ENCODE measurements around the gene HCK. TPM values are rescaled to one million over a fixed set of nuclear protein-coding genes. Genes with fewer than 3 reads are reported as not detected.

The HCK gene
- total RNA-seq, 1 donor from 2014 or later = 0.34 TPM

DNA sequence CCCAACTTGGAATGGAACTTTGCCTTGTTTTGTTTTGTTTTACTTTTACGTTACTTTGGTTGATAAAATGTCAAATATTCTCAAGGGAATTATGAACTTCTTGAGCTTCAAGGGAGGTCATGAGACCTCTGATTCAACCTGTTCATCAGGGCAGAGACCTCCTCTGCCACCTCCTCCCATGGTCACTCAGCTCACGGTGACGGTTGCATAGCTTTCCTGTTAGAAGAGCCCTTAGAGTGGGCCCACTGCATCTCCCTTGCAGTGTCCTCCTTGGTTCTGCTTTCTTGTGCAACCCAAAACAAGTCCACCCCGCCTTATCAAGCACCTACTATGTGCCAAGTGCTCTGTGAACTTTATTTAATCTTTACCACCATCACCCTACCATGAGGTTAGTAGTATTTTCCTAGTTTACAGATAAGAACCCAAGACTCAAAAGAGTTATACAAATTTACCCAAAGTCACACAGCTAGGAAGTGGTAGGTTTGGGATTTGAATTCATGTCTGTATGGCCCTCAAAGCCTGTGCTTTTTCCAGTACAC is 72.9 kb downstream of the HCK start:
- Histone ChIP-seq H3K4me3 (ENCODE audit: insufficient read depth, low read depth, low read length) (no peak overlapping the region), H3K36me3 (ENCODE audit: insufficient read depth, low read length) (peaks cover 3% of the 10 kb centered on the region), H2AFZ (ENCODE audit: low read depth, low read length) (no peak overlapping the region), H3K4me2 (ENCODE audit: low read length) (no peak overlapping the region), H3K27ac (ENCODE audit: low read depth, low read length) (no peak overlapping the region), H4K20me1 (ENCODE audit: insufficient read depth, low read length) (peaks cover 68% of the 10 kb centered on the region), H3K27me3 (ENCODE audit: insufficient read depth, low read length) (no peaks in the 10 kb centered on the region), H3K4me1 (ENCODE audit: insufficient read depth, low read length) (no peaks in the 10 kb centered on the region), H3K9ac (ENCODE audit: low read length) (no peak overlapping the region), H3K9me3 (ENCODE audit: insufficient read depth, low read depth, low read length) (no peaks in the 10 kb centered on the region), H3K79me2 (ENCODE audit: insufficient read depth, low read length) (peaks cover 76% of the 10 kb centered on the region)
- H3K36me3 Mint-ChIP-seq (ENCODE audit: low read depth, unreplicated experiment) = peaks cover 5% of the 10 kb centered on the region
- H3K27ac Mint-ChIP-seq (ENCODE audit: unreplicated experiment) = no peak overlapping the region
- DNase-seq (ENCODE audit: low read depth) = no peak
- FAIRE-seq = no peak
- no peaks in the 10 kb centered on the region for H3K27me3 Mint-ChIP-seq (ENCODE audit: low read depth, unreplicated experiment)
- no peaks in the 10 kb centered on the region for H3K4me1 Mint-ChIP-seq (ENCODE audit: low read depth, unreplicated experiment)
- H3K4me3 Mint-ChIP-seq (ENCODE audit: unreplicated experiment) = no peak overlapping the region
- H3K9me3 Mint-ChIP-seq (ENCODE audit: unreplicated experiment) = peaks cover 2% of the 10 kb centered on the region
- TF ChIP-seq EZH2 (IDR thresholded peaks at IDR 0.05; ENCODE audit: insufficient read depth, low read length) (no peak), CTCF (IDR thresholded peaks at IDR 0.05; ENCODE audit: insufficient read depth, low read depth, low read length) (no peak)

- TF ChIP-seq CTCF (IDR thresholded peaks at IDR 0.05; ENCODE audit: insufficient read depth, low read depth, low read length) (no peak), EZH2 (IDR thresholded peaks at IDR 0.05; ENCODE audit: insufficient read depth, low read length) (no peak)
- Mint-ChIP-seq H3K36me3 (ENCODE audit: low read depth, unreplicated experiment) (peaks cover 5% of the 10 kb centered on the region), H3K4me3 (ENCODE audit: unreplicated experiment) (no peak overlapping the region), H3K27me3 (ENCODE audit: low read depth, unreplicated experiment) (no peaks in the 10 kb centered on the region), H3K4me1 (ENCODE audit: low read depth, unreplicated experiment) (no peaks in the 10 kb centered on the region), H3K27ac (ENCODE audit: unreplicated experiment) (no peak overlapping the region), H3K9me3 (ENCODE audit: unreplicated experiment) (peaks cover 2% of the 10 kb centered on the region)
- peaks cover 69% of the 10 kb centered on the region for H4K20me1 ChIP-seq (ENCODE audit: insufficient read depth, low read length)
- no peak overlapping the region for H2AFZ ChIP-seq (ENCODE audit: low read depth, low read length)
- no peak for DNase-seq (ENCODE audit: low read depth)
- no peak overlapping the region for H3K4me2 ChIP-seq (ENCODE audit: low read length)
- no peak overlapping the region for H3K4me3 ChIP-seq (ENCODE audit: insufficient read depth, low read depth, low read length)
- peaks cover 3% of the 10 kb centered on the region for H3K36me3 ChIP-seq (ENCODE audit: insufficient read depth, low read length)
- H3K27me3 ChIP-seq (ENCODE audit: insufficient read depth, low read length) = no peaks in the 10 kb centered on the region
- no peaks in the 10 kb centered on the region for H3K9me3 ChIP-seq (ENCODE audit: insufficient read depth, low read depth, low read length)
- H3K9ac ChIP-seq (ENCODE audit: low read length) = no peak overlapping the region
- no peak overlapping the region for H3K27ac ChIP-seq (ENCODE audit: low read depth, low read length)
- FAIRE-seq = no peak
- peaks cover 77% of the 10 kb centered on the region for H3K79me2 ChIP-seq (ENCODE audit: insufficient read depth, low read length)
- no peaks in the 10 kb centered on the region for H3K4me1 ChIP-seq (ENCODE audit: insufficient read depth, low read length)
Measured at GRCh38 chr20:32125506-32125905, 73.5 kb downstream of the HCK start.

DNA sequence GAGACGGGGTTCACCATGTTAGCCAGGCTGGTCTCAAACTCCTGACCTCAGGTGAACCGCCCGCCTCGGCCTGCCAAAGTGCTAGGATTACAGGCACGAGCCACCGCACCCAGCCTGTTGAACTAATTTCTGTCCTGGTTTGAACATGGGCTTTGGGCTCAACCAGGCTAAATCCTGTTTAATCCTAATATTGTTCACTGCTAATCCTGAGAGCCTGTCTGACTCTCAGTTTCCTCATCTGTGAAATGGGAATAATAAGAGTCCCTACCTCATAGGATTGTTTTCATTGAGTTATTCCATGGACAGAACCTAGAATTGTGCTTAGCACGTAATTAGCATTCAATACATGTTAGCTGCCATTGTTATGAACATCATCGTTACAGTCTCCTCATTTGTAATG is 74.9 kb downstream of the HCK start:
- H2AFZ ChIP-seq (ENCODE audit: low read depth, low read length) = no peak overlapping the region
- no peak overlapping the region for H3K4me3 ChIP-seq (ENCODE audit: insufficient read depth, low read depth, low read length)
- H3K27ac ChIP-seq (ENCODE audit: low read depth, low read length) = no peak overlapping the region
- Mint-ChIP-seq H3K36me3 (ENCODE audit: low read depth, unreplicated experiment) (peaks cover 5% of the 10 kb centered on the region), H3K4me1 (ENCODE audit: low read depth, unreplicated experiment) (no peaks in the 10 kb centered on the region), H3K4me3 (ENCODE audit: unreplicated experiment) (no peak overlapping the region), H3K27ac (ENCODE audit: unreplicated experiment) (no peak overlapping the region), H3K27me3 (ENCODE audit: low read depth, unreplicated experiment) (no peaks in the 10 kb centered on the region), H3K9me3 (ENCODE audit: unreplicated experiment) (peaks cover 2% of the 10 kb centered on the region)
- no peak overlapping the region for H3K4me2 ChIP-seq (ENCODE audit: low read length)
- no peaks in the 10 kb centered on the region for H3K27me3 ChIP-seq (ENCODE audit: insufficient read depth, low read length)
- no peak overlapping the region for H3K9ac ChIP-seq (ENCODE audit: low read length)
- H4K20me1 ChIP-seq (ENCODE audit: insufficient read depth, low read length) = peaks cover 80% of the 10 kb centered on the region
- no peak for DNase-seq (ENCODE audit: low read depth)
- H3K79me2 ChIP-seq (ENCODE audit: insufficient read depth, low read length) = peaks cover 86% of the 10 kb centered on the region
- TF ChIP-seq CTCF (IDR thresholded peaks at IDR 0.05; ENCODE audit: insufficient read depth, low read depth, low read length) = no peak
- TF ChIP-seq EZH2 (IDR thresholded peaks at IDR 0.05; ENCODE audit: insufficient read depth, low read length) = no peak
- no peak for FAIRE-seq
- H3K4me1 ChIP-seq (ENCODE audit: insufficient read depth, low read length) = no peaks in the 10 kb centered on the region
- peaks cover 3% of the 10 kb centered on the region for H3K36me3 ChIP-seq (ENCODE audit: insufficient read depth, low read length)
- no peaks in the 10 kb centered on the region for H3K9me3 ChIP-seq (ENCODE audit: insufficient read depth, low read depth, low read length)
